GM12878 (cell line): ENCODE measurements around the gene NUP107.

Experiments used
- CBFB ChIP-seq: IDR thresholded peaks from 2 replicates; pipeline ENCODE4 v1.6.1; 2016; ENCODE audit warnings: antibody characterized with exemption, low read depth
- HDGF ChIP-seq: fragments of 450-650 bp; IDR thresholded peaks from 2 replicates; pipeline ENCODE4 v1.6.1; 2016; ENCODE audit warnings: antibody characterized with exemption
- POLR2A ChIP-seq: IDR thresholded peaks from 2 replicates; pipeline ENCODE4 v1.6.1; 2011; ENCODE audit warnings: low read depth, mild to moderate bottlenecking, low read length
- RFX5 ChIP-seq: IDR thresholded peaks from 2 replicates; pipeline ENCODE4 v1.6.1; 2011; ENCODE audit warnings: low read depth, low read length, improper control_type of control experiment
- TF ChIP-seq, protein P1 (sequence below): IDR thresholded peaks from 2 replicates; pipeline ENCODE4 v1.6.1; 2012; ENCODE audit warnings: mild to moderate bottlenecking, low read depth, low read length
- TF ChIP-seq, protein P2 (sequence below): IDR thresholded peaks from 2 replicates; pipeline ENCODE4 v1.6.1; 2011; ENCODE audit warnings: borderline replicate concordance, low read depth, mild to moderate bottlenecking, moderate library complexity, mixed read lengths, low read length; ENCODE audit not compliant: insufficient read depth; ENCODE audit errors: extremely low read length
- TF ChIP-seq, protein P3 (sequence below), 3 experiments: IDR thresholded peaks in 2 of 3; conservative IDR thresholded peaks in 1 of 3; 2 replicates each; pipeline ENCODE4 v1.5.1; 2011; ENCODE audit warnings: low read depth in 3 of 3, low read length in 3 of 3, mild to moderate bottlenecking in 3 of 3, control low read depth in 2 of 3, moderate library complexity in 2 of 3, inconsistent platforms in 1 of 3, mixed read lengths in 1 of 3; ENCODE audit not compliant: control insufficient read depth in 2 of 3, insufficient read depth in 1 of 3; ENCODE audit errors: extremely low read depth in 1 of 3

DNA sequence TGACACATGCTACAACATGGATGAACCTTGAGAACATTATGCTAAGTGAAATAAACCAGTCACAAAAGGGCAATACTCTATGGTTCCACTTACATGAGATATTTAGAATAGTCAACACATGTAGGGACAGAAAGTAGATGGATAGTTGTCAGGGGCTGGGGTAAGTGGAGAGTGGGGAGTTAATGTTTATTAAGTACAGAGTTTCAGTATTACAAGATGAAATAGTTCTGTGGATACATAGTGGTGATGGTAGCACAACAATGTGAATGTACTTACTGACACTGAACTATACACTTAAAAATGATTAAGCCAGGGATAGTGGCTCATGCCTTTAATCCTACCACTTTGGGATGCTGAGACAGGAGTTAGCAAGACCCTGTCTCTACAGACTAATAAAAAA is 8.7 kb downstream of the NUP107 start:
- TF ChIP-seq RFX5 (no peak), POLR2A (no peak), HDGF (no peak), CBFB (no peak)
- TF ChIP-seq, protein P1, sequence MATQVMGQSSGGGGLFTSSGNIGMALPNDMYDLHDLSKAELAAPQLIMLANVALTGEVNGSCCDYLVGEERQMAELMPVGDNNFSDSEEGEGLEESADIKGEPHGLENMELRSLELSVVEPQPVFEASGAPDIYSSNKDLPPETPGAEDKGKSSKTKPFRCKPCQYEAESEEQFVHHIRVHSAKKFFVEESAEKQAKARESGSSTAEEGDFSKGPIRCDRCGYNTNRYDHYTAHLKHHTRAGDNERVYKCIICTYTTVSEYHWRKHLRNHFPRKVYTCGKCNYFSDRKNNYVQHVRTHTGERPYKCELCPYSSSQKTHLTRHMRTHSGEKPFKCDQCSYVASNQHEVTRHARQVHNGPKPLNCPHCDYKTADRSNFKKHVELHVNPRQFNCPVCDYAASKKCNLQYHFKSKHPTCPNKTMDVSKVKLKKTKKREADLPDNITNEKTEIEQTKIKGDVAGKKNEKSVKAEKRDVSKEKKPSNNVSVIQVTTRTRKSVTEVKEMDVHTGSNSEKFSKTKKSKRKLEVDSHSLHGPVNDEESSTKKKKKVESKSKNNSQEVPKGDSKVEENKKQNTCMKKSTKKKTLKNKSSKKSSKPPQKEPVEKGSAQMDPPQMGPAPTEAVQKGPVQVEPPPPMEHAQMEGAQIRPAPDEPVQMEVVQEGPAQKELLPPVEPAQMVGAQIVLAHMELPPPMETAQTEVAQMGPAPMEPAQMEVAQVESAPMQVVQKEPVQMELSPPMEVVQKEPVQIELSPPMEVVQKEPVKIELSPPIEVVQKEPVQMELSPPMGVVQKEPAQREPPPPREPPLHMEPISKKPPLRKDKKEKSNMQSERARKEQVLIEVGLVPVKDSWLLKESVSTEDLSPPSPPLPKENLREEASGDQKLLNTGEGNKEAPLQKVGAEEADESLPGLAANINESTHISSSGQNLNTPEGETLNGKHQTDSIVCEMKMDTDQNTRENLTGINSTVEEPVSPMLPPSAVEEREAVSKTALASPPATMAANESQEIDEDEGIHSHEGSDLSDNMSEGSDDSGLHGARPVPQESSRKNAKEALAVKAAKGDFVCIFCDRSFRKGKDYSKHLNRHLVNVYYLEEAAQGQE, result no peak
- TF ChIP-seq, protein P2, sequence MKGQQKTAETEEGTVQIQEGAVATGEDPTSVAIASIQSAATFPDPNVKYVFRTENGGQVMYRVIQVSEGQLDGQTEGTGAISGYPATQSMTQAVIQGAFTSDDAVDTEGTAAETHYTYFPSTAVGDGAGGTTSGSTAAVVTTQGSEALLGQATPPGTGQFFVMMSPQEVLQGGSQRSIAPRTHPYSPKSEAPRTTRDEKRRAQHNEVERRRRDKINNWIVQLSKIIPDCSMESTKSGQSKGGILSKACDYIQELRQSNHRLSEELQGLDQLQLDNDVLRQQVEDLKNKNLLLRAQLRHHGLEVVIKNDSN, result no peak
- TF ChIP-seq, protein P3, sequence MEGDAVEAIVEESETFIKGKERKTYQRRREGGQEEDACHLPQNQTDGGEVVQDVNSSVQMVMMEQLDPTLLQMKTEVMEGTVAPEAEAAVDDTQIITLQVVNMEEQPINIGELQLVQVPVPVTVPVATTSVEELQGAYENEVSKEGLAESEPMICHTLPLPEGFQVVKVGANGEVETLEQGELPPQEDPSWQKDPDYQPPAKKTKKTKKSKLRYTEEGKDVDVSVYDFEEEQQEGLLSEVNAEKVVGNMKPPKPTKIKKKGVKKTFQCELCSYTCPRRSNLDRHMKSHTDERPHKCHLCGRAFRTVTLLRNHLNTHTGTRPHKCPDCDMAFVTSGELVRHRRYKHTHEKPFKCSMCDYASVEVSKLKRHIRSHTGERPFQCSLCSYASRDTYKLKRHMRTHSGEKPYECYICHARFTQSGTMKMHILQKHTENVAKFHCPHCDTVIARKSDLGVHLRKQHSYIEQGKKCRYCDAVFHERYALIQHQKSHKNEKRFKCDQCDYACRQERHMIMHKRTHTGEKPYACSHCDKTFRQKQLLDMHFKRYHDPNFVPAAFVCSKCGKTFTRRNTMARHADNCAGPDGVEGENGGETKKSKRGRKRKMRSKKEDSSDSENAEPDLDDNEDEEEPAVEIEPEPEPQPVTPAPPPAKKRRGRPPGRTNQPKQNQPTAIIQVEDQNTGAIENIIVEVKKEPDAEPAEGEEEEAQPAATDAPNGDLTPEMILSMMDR (IDR thresholded peaks at IDR 0.05 in 2 of 3, conservative IDR thresholded peaks at IDR 0.05 in 1 of 3; ENCODE audit: control insufficient read depth in 2 of 3, extremely low read depth in 1 of 3, insufficient read depth in 1 of 3, low read depth in 3 of 3, low read length in 3 of 3), result no peak
